NCI-H69 (cell line): ENCODE results near the gene AKT1S1.
"Not testable (repeated sequence)": the region's sequence is repeated elsewhere in the genome, so short reads cannot be mapped to it uniquely, and the experiment has no call there.

Experiments used
- DNase-seq: peaks from one replicate; lab custom pipeline; 2025; lab: John Stamatoyannopoulos, UW

The AKT1S1 gene

GRCh38 chr19:49837009-49837310, 40.2 kb downstream of the AKT1S1 start:
- no peak for DNase-seq

GRCh38 chr19:49836176-49837008, 40.8 kb downstream of the AKT1S1 start:
- DNase-seq: no peak

GRCh38 chr19:49835562-49835961, 41.6 kb downstream of the AKT1S1 start:
- no peak for DNase-seq

GRCh38 chr19:49833599-49833998, 43.6 kb downstream of the AKT1S1 start:
- DNase-seq: no peak

GRCh38 chr19:49832556-49832955, 44.6 kb downstream of the AKT1S1 start:
- DNase-seq: no peak

GRCh38 chr19:49831592-49831991, 45.6 kb downstream of the AKT1S1 start:
- no peak for DNase-seq

GRCh38 chr19:49830766-49831165, 46.4 kb downstream of the AKT1S1 start:
- DNase-seq: no peak

- DNase-seq: no peak
These were observed 47.4 kb downstream of the AKT1S1 start for GRCh38 chr19:49829721-49830120.

- DNase-seq: no peak
These were observed 48.0 kb downstream of the AKT1S1 start for GRCh38 chr19:49829200-49829599.

GRCh38 chr19:49827034-49827433, 50.1 kb downstream of the AKT1S1 start:
- no peak for DNase-seq

GRCh38 chr19:49824662-49825061, 52.5 kb downstream of the AKT1S1 start:
- DNase-seq: no peak

GRCh38 chr19:49823472-49823871, 53.7 kb downstream of the AKT1S1 start:
- DNase-seq: peak; percentile 62

GRCh38 chr19:49820125-49820524, 57.0 kb downstream of the AKT1S1 start:
- DNase-seq: no peak

- not testable (repeated sequence) for DNase-seq
These were observed 57.6 kb downstream of the AKT1S1 start for GRCh38 chr19:49819452-49820115.
